ENCODE data around the gene IL18RAP.

IL18RAP gene, protein sequence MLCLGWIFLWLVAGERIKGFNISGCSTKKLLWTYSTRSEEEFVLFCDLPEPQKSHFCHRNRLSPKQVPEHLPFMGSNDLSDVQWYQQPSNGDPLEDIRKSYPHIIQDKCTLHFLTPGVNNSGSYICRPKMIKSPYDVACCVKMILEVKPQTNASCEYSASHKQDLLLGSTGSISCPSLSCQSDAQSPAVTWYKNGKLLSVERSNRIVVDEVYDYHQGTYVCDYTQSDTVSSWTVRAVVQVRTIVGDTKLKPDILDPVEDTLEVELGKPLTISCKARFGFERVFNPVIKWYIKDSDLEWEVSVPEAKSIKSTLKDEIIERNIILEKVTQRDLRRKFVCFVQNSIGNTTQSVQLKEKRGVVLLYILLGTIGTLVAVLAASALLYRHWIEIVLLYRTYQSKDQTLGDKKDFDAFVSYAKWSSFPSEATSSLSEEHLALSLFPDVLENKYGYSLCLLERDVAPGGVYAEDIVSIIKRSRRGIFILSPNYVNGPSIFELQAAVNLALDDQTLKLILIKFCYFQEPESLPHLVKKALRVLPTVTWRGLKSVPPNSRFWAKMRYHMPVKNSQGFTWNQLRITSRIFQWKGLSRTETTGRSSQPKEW

DNA sequence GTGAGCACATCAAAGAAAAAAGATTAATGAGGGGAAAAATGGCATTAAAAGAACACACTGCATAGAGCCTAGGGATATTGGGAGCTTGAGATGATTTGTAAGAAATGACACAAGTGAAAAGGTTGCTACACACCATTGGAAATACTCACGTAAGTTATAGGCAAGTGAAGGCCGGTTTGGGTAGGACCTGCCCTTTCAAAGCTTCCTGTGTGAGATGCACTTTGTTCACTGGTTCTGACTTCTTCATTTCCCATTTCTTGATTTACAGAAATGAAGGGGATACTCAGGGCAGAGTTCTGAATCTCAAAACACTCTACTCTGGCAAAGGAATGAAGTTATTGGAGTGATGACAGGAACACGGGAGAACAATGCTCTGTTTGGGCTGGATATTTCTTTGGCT, at the start of gene IL18RAP:
Gene IL18RAP (plus strand): TSS at position 251 of the 400 bp plus-strand sequence. CDS start 118 bp downstream, at position 369.
- DNase-seq, result no peak

DNA sequence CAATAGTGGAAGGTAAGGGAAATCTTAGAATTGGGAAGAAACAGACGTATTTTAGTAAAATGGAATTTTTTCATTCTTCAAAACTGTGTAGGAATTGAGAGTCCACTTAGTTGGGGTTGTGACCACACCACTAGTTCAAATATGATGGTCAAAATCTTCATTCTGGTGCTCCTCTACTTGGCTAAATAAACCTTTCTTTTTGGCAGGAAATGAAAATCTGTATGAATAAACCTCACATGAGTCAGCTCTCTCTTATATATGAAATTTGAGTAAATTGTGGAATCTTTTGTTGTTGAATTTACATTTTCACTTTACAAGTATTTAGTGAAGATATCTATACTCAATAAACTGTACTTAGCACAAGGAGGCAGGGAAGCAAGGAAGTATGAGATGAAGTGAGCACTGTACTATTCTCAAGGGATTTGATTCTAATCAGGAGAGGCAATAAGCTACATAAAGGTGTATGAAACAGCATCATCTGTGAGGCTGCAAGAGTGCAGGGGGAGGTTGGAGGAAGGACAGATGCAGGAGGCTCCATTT, 46.8 kb upstream of the IL18RAP start:
- DNase-seq, result no peak

DNA sequence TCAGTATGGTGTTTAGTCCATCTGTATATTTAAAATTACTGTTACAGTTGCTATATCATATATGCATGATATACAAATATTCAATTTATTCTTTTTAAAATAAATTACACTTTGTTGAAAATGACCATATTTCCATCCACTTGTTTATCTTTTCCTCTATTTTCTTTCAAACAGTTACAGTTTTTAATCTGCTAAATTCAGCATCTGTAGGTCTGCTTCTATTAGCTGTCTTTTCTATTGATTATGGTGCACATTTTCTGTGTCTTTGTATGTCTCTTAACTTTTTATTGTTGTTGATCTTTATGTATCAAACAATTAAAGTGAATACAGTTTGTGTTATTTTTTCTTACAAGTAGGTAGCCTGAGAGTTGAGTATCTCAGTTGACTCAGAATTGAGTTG, 39.2 kb upstream of the IL18RAP start:
- DNase-seq, result no peak

DNA sequence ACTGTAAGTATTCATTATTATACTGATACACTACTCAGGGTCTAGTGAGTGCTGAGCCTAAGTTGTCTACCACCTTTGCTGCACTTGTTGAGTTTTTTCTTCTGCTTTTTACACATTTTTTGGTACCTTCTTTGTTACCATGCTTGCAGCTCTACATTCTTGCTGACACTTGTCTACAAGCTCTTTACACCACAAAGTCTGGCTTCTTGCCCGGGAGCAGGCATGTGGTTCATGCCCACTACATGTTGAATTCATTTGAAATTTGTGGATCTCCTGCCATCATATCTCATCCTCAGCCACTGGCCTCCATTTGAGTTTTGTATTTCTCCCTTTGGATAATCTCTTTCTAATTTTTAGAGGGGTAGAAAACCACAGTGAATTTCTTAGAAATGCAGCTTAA, 37.4 kb upstream of the IL18RAP start:
- DNase-seq, result no peak

DNA sequence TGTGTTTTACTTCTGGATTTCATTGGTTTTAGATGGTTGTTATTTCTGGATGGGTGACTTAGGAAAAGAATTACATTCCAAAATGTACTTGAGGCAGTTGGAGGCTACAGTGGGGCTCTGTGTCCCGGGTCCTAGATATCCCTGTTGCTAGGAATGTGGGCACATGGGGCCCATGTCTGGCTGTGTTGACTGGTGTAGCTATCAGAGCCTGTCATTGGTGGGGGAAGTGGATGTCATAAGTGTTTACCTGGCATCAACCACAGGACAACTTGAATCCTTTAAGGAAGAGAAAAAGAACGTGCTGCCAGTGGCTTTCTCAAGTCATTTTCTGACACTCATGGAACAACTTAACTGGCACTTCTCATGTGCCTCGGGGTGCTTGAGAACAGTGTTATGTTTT, 37.0 kb upstream of the IL18RAP start:
- DNase-seq, result no peak

DNA sequence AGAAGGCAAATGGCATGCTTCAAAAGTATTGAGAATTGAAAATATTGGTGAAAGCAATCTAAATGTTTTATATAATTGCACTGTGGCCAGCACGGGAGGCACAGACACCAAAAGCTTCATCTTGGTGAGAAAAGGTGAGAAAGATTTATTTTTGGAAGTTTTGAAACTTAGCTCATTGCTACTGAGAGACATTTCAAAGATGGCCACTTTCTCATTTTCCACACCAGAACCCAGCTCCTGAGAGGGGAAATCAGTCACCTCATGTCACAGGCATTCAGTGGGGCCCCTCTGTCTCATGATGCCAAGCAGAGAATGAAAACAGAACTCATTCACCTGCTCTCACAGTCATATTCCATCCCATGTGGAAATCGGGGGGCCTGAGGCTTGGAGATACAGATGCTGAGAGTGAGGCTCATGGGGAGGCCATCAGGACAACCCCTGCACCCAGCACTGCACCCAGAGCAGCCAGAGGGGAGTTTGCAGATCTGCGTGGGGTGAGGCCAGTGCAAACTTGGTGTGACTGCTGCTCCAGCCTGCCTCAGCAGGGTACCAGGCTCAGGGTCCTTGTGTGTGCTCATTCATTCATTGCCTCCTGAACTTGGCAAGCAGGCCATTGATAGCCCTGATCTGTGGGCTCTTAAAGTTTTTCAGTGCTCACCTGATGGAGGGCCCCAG, 36.0 kb upstream of the IL18RAP start:
- no peak for DNase-seq

DNA sequence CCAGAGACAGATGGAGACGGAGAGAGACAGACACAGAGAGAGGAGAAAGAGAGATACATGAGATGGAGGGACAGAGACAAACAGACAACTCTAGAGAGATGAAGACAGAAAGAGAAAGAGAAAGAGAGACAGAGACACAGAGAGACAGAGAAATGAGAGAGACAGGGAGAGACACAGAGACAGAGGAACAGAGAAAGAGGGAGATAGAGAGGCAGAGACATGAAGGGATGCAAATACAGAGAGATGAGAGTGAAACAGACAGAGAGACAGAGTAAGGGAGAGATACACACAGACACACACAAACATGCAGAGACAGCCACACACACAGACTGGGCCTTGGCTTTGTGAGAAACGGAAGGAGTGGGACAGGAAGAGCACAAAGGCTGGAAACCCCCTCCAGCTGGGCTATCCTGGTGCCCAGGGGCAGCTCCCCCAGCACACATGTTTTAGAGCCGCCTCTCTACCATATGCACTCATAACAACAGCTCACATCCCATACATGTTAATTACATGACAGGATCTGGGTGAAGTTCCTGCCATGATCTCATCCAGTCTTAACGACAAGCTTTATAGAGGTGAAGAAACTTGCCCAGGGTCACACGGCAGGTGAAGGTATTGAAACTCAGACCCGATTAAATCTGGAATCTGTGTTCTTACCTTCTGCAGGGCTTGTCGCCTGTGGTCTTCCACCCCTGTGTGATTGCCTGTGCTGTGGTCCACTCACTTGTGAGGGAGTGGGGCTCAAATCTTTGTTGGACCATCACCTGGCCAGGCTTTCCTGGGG, 35.0 kb upstream of the IL18RAP start:
- no peak for DNase-seq

DNA sequence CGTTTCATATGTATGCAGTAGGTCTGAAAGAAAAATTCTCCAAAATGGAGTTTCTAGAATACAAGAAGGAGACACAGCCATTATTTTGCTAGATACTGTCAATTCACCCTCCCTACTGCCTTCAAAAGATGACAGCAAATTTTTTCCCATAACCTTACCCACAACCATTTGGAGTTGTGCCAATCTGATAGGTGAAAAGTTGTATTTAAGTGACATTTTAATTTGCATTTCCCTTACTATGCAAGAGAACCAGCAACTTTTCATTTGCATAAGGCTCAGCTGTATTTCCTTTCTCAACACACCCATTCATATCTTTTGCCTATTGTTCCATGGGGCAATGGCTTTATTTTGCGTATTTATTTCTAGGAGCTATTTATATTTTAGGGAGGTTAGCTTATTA, 31.4 kb upstream of the IL18RAP start:
- DNase-seq, result no peak

DNA sequence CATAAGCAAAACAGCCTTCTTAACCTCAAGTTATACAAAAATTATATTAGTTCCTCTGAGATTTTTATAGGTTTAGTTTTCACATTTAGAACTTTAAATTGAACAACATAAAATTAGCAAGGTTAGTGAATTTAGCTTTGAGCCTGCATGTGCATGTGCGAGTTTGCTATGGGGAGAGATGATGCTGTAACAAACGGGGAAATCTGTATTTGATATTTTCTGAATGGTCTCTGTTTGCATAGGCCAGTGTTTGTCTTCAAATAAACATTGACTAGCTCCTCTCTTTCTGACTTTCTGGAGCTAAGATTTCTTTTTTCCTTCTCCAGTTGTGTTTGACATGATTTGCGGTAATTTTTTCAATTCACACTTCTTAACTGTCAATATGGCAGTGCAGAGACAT, 30.9 kb upstream of the IL18RAP start:
- DNase-seq, result no peak

DNA sequence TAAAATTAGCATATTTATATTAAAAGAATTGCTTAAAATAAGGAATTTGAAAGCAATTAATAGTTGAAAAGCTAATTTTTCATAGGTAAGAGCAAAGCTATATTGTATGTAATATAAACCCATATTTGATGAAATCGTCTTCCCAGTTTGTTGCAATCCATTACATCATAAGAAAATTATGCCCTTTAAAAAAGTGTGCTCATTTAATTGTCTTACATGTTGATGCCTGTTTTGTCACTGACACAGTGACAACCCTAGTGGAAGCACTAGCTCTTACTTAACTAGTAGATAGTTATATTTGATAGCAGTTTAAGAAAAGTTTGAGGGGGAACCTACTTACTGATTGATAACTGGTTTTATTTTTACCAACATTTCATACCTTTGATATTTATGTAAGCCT, 30.0 kb upstream of the IL18RAP start:
- no peak for DNase-seq

DNA sequence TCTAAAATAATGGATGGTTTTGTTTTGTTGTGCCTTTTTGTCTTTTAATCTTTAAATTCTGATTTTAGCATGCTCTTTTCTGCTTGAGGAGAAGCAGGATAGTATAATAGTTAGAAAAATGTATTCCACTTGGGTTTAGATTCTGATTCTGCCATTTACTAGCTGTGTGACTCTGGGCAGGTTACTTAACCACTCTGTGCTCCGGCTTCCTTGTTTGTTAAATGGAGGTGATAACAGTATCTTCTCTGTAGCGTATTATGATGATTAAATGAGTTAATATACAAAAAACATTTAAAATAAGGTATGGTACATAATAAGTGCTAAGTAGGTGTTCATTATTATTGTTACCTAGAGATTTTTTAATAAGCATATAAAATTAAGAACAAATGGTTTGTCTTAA, 26.9 kb upstream of the IL18RAP start:
- DNase-seq, result no peak

DNA sequence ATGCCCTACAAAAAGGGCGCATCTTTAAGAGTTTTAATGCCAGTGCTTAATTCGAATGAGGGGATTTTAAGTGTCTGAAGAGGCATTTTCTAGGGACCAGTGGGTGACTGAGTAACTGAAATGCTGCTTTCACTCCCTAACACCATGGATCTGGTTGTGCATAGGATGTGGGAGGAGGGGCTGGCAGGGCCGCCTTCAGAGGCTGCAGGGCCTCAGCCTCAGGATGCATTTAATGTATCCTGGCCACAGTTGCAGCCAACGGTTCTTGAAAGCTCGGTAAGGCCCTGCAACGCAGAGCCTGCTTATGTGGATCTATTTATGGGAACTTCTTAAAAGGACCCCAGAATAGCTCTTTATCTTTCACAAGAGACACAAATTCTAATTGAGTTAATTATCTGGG, 25.8 kb upstream of the IL18RAP start:
- DNase-seq, result no peak

DNA sequence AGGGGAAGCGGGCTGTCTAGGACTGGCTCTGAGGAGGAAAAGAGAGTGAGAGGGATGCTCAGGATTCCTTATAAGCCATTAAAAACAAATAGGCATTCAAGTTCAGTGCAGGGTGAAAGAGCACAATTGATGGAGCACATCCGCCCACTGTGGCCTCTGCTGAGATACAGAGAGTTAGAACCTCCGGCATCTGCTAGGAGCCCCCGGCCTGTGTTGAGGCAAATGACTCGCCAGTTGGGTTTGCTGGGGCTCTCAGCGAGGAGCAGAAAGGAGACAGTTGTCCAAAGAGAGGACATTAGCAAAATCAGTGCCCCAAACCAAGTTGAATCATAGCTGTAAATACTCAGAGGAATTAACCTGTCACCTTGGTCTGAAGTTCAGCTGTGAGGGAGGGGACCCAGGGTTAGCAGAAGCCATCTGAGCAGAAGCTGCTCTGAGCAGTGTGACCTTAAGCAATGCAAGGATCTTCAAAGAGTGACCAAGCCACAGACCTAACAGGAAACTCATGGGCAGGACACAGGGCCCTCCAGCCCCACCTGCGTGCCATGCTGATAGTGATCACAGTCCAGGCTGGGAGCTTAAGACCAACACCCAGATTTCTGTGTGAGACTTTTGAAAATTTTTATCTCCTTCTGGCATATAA, 23.3 kb upstream of the IL18RAP start:
- no peak for DNase-seq

DNA sequence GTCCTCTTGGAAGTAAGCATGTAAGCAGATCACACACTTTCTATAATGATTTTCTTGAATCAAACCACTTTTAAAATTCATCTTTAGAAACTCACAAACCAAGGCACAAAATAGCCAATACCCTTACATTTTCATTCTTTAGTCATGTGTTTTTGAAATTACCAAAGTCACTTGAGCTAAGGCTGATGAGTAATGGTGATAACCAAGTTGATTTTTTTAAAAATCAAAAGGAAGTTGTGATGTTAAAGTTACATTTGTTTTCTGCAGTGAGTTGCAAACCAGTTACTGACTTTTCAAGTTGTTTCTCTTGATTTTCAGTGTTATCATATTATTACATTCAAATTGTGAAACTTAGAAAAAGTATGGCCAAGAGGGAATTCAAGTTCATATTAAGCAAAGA, 21.5 kb upstream of the IL18RAP start:
- no peak for DNase-seq

DNA sequence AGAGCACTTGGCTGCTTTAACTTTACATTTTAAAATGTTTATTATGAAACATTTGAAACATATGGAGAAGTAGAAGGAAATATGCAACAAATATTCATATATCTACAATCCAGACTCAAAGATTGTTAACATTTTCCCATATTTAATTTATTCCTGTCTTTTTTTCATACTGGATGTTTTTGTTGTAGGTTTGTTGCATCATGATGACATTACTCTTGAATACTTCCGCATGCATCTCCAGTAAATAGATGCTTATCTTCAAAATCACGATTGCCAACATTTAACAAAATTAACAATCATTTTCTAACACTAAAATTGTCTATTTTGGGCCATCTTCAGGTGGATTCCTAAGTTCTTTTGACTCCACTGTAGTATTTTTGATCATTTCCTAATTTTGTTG, 21.1 kb upstream of the IL18RAP start:
- DNase-seq, result no peak

DNA sequence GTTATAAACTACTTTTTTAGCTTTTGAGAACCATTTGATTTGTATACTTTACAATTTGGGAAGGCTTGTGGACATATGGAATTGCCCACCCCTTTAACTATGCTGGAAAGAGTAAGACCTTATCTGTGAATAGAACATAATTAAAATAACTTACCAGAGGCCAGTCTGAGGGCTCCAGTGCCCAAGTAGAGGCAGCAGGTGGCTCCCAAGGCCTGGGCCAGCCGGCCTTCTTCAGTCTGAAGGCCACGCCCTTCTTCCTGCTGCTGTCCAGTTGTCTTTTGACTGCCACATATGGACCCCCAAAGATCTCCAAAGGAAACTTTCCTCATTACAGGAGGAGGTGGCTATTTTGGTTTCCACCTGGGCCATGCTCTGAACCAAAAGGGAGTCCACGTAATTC, 12.0 kb upstream of the IL18RAP start:
- no peak for DNase-seq

DNA sequence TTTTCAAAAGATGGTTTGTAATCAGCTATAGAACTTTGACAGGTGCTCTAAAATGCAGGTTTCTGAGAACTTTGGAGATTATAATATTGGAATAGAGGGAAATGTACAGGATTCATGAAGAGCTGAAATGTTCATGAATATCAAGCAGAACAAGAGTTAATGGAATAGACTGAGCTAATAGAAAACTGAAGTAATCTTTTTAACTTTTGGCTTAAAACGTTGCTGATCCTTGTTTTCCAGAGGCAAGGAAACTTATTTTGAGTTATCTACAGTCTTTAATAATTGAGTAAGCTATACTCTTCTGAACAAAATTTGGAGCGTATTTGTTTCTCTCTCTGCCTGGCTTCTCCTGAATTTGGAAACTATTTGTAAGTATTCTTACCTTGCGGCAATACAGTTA, 10.8 kb upstream of the IL18RAP start:
- no peak for DNase-seq

DNA sequence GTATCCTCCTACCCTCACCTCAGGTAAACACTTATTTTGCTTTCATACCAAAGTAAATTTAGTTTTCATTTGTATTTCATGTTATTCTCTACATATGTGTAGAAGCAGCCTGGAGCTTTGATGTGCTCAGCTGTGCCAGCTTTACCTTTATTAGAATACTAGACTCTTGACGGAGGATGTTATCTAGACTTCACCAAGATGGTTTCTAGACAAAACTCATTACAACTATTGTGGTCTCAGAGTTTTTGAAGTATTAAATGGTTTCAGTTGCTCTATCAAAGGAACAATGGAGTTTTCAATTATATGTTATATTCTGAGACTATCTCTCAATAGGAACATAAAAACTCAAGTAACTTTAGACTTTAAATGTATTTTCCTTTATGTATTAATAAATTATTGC, 5.0 kb upstream of the IL18RAP start:
- DNase-seq, result no peak

DNA sequence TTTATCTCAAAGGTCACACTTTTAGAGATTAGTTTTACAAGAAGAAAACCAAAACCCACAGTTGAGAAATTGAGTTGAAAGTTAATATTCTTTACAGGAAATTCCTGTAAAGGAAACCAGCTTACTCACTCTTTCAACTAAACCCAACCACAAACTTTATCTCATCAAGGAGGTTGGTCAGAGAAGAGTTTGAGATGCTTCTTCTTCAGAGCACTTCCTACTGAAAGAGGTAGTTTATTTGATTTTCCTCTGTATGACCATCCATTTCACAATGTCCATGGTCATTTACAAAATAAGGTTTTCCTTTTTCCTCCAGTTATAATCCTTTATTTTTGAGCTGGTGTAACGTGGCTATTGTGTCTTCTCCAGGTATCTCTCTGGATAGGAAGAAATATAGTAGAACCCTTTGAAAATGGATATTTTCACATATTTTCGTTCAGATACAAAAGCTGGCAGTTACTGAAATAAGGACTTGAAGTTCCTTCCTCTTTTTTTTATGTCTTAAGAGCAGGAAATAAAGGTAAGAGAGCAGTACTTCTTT, 4.5 kb upstream of the IL18RAP start:
- DNase-seq, result no peak

DNA sequence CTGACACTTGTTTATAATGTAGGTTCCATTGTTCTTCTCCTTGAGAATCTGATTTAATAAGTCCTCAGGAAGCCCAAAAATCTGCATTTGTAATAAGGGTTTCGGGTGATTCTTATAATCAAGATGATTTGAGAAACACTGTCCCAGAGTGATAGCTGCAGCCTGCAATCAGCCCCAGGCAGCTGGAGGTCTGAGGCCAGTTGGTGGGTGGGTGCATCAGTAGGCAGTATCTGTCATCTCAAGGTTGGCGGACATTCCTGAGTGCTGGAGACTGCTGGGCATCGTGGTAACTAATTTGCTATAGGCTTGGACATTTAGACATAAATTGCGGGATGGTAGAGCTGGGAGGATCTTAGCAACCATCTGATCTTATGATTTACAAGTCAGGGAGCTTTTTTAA, 2.7 kb upstream of the IL18RAP start:
- DNase-seq, result no peak

DNA sequence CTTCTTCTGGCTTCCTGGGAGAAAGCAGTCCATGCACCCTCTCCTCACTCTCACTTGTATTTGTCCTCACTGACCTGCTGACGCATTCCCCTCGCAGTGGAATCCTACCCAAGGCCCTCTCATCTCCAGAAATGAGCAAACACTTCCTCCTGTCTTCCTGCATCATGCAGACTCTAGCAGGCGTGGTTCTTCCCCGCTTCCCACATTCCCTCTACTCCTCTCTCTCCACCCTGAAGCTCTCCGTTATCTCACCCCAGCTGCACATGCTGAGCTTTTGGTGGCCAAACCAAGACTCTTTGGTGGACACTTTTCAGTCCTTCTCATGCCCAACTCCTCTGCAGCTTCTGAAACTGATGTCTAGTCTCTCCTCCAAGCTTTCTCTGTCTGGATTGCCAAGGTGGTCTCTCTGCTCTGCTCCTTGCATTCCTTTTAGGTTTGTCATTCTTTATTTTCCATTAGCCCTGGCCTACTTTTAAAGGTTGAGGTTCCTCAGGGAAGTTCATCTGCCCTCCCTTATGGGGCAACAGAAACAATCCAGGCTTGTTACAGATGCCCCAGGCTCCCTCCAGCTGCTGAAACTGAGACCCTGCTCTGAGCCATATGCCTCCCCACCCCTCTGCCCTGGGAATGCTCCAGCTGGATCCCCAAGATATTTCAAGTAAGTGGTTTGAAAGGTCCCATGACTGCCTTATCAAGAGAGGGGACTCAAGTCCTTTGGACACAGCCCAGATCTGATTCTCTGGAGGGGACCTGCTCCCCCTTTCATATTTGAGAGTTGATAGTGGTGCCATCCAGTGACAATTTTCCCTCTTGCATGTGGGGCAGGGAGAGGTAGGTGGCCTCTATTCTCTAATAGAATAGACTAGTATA, 835 bp upstream of the IL18RAP start:
- DNase-seq, result no peak

Data from NCI-H510A (cell line).